Amniotic stem cell (primary cell): Measurements from ENCODE around the gene P3H3.
A peak's percentile ranks its signal among the peaks of the same experiment; 100 is the strongest.
"Not testable (repeated sequence)": the region's sequence is repeated elsewhere in the genome, so short reads cannot be mapped to it uniquely, and the experiment has no call there.

Experiments used
- DNase-seq: peaks from one replicate; lab custom pipeline; 2025; lab: John Stamatoyannopoulos, UW

P3H3 gene

GRCh38 chr12:6843118-6843902 is 15.1 kb downstream of the P3H3 start:
- no peak for DNase-seq

GRCh38 chr12:6845395-6845794 is 17.2 kb downstream of the P3H3 start:
- no peak for DNase-seq

- DNase-seq: no peak
Measured at GRCh38 chr12:6846316-6846869, 18.2 kb downstream of the P3H3 start.

- DNase-seq: no peak
Measured at GRCh38 chr12:6847676-6848075, 19.5 kb downstream of the P3H3 start.

- no peak for DNase-seq
Measured at GRCh38 chr12:6849427-6849826, 21.2 kb downstream of the P3H3 start.

- no peak for DNase-seq
Measured at GRCh38 chr12:6849976-6850560, 21.9 kb downstream of the P3H3 start.

- DNase-seq: no peak
Measured at GRCh38 chr12:6850796-6851152, 22.6 kb downstream of the P3H3 start.

- DNase-seq: peak; percentile 94
Measured at GRCh38 chr12:6851153-6851920, 23.1 kb downstream of the P3H3 start, which contains the start of gene CDCA3. TSS of gene CDCA3 (minus strand) at chr12:6851286. CDS start at chr12:6850952, 334 bp downstream.

GRCh38 chr12:6851921-6852650 is 23.9 kb downstream of the P3H3 start, which contains the start of gene USP5:
TSS of gene USP5 (plus strand) at chr12:6852150. CDS start at chr12:6852180, 30 bp downstream.
- peak; percentile 98 for DNase-seq

- DNase-seq: no peak
Measured at GRCh38 chr12:6852651-6853354, 24.6 kb downstream of the P3H3 start.

- DNase-seq: no peak
Measured at GRCh38 chr12:6853626-6854025, 25.4 kb downstream of the P3H3 start.

GRCh38 chr12:6854036-6854435 is 25.8 kb downstream of the P3H3 start:
- no peak for DNase-seq

GRCh38 chr12:6855322-6855721 is 27.1 kb downstream of the P3H3 start:
- no peak for DNase-seq

GRCh38 chr12:6858799-6859198 is 30.6 kb downstream of the P3H3 start:
- no peak for DNase-seq

GRCh38 chr12:6860116-6860515 is 31.9 kb downstream of the P3H3 start:
- no peak for DNase-seq

- DNase-seq: no peak
Measured at GRCh38 chr12:6860942-6861341, 32.7 kb downstream of the P3H3 start.

- no peak for DNase-seq
Measured at GRCh38 chr12:6861391-6861790, 33.2 kb downstream of the P3H3 start.

- no peak for DNase-seq
Measured at GRCh38 chr12:6863033-6863432, 34.8 kb downstream of the P3H3 start.

- no peak for DNase-seq
Measured at GRCh38 chr12:6863586-6864321, 35.5 kb downstream of the P3H3 start.

- not testable (repeated sequence) for DNase-seq
Measured at GRCh38 chr12:6865307-6865706, 37.1 kb downstream of the P3H3 start.
